CD14-positive monocyte (primary cell): Measurements from ENCODE around the gene FIZ1. TPM values are rescaled to one million over a fixed set of nuclear protein-coding genes. Genes with fewer than 3 reads are reported as not detected.

ENCODE experiments used
- DNase-seq, 3 donors: peaks; one replicate each; pipeline ENCODE4 v3.0.0-alpha.2; 2011 to 2022
- H2AFZ ChIP-seq: 2 replicates; pipeline ENCODE4 v1.6.0; 2012; ENCODE audit warnings: mild to moderate bottlenecking, low read depth, low read length, inconsistent platforms; ENCODE audit not compliant: insufficient read depth, poor library complexity, severe bottlenecking
- H3K27ac ChIP-seq, 2 donors: 1 replicate in 1 of 2; 2 replicates in 1 of 2; pipeline ENCODE4 v1.5.1; 2012 to 2013; ENCODE audit warnings: low read length in 2 of 2, control low read depth in 1 of 2, inconsistent platforms in 1 of 2, low read depth in 1 of 2, mild to moderate bottlenecking in 1 of 2
- H3K27me3 ChIP-seq, 2 donors: one replicate each; pipeline versions ENCODE4 v1.6.0 to v1.6.1; 2011 to 2013; ENCODE audit warnings: low read length in 2 of 2; ENCODE audit not compliant: control insufficient read depth in 2 of 2, insufficient read depth in 2 of 2
- H3K36me3 ChIP-seq, 2 donors: replicated peaks in 1 of 2; 1 replicate in 1 of 2; 2 replicates in 1 of 2; pipeline versions ENCODE4 v1.5.1 to v1.6.1; 2012 to 2013; ENCODE audit warnings: low read length in 2 of 2, control low read depth in 1 of 2, inconsistent platforms in 1 of 2, mild to moderate bottlenecking in 1 of 2; ENCODE audit not compliant: insufficient read depth in 2 of 2, control insufficient read depth in 1 of 2
- H3K4me1 ChIP-seq, 2 donors: 1 replicate in 1 of 2; 2 replicates in 1 of 2; pipeline versions ENCODE4 v1.5.1 to v1.6.1; 2012 to 2013; ENCODE audit warnings: low read length in 2 of 2, control low read depth in 1 of 2, inconsistent platforms in 1 of 2, mild to moderate bottlenecking in 1 of 2, moderate library complexity in 1 of 2; ENCODE audit not compliant: insufficient read depth in 2 of 2, control insufficient read depth in 1 of 2
- H3K4me2 ChIP-seq: replicated peaks from 2 replicates; pipeline ENCODE3; 2012; ENCODE audit warnings: low read length, moderate library complexity, mild to moderate bottlenecking; ENCODE audit not compliant: poor library complexity, severe bottlenecking; ENCODE audit errors: extremely low read depth
- H3K4me3 ChIP-seq, 3 experiments: fragments of 200-600 bp in 1 of 3; sonication (generic) in 1 of 3; replicated peaks in 1 of 3; 1 replicate in 2 of 3; 2 replicates in 1 of 3; pipeline ENCODE4 v1.5.1; 2011 to 2013; ENCODE audit warnings: low read length in 3 of 3, mild to moderate bottlenecking in 3 of 3, control low read depth in 2 of 3, low read depth in 2 of 3, inconsistent platforms in 1 of 3, moderate library complexity in 1 of 3
- H3K79me2 ChIP-seq: 2 replicates; pipeline ENCODE4 v1.6.0; 2012; ENCODE audit warnings: mild to moderate bottlenecking, control low read depth, inconsistent platforms, low read length, moderate library complexity; ENCODE audit not compliant: insufficient read depth
- H3K9ac ChIP-seq: 2 replicates; pipeline ENCODE4 v1.6.0; 2017; ENCODE audit warnings: low read length, mild to moderate bottlenecking; ENCODE audit not compliant: insufficient read depth, poor library complexity, severe bottlenecking
- H3K9me3 ChIP-seq, 2 donors: replicated peaks in 1 of 2; 1 replicate in 1 of 2; 2 replicates in 1 of 2; pipeline versions ENCODE4 v1.5.1 to v1.6.1; 2012 to 2013; ENCODE audit warnings: low read length in 2 of 2, control low read depth in 1 of 2; ENCODE audit not compliant: control insufficient read depth in 1 of 2, insufficient read depth in 1 of 2
- H4K20me1 ChIP-seq: 2 replicates; pipeline ENCODE4 v1.6.0; 2012; ENCODE audit warnings: mild to moderate bottlenecking, low read length, control low read depth, moderate library complexity; ENCODE audit not compliant: insufficient read depth
- H3K27ac Mint-ChIP-seq, 7 donors: one replicate each; pipeline ENCODE4 v1.8.0; 2020; ENCODE audit warnings: mild to moderate bottlenecking in 7 of 7, mixed read lengths in 7 of 7, moderate library complexity in 6 of 7, inconsistent platforms in 2 of 7
- H3K27me3 Mint-ChIP-seq, 3 donors: one replicate each; pipeline ENCODE4 v1.8.0; 2021 to 2022; ENCODE audit warnings: low read depth in 3 of 3, mild to moderate bottlenecking in 3 of 3, mixed read lengths in 3 of 3, moderate library complexity in 3 of 3, inconsistent platforms in 1 of 3
- H3K36me3 Mint-ChIP-seq, 2 donors: one replicate each; pipeline ENCODE4 v1.8.0; 2020; ENCODE audit warnings: mixed read lengths in 2 of 2, inconsistent platforms in 1 of 2, mild to moderate bottlenecking in 1 of 2
- H3K4me1 Mint-ChIP-seq: one replicate; pipeline ENCODE4 v1.8.0; 2020; ENCODE audit warnings: mild to moderate bottlenecking, mixed read lengths
- H3K4me3 Mint-ChIP-seq, 2 donors: one replicate each; pipeline ENCODE4 v1.8.0; 2020; ENCODE audit warnings: mild to moderate bottlenecking in 2 of 2, mixed read lengths in 2 of 2, moderate library complexity in 1 of 2
- H3K9me3 Mint-ChIP-seq, 7 donors: one replicate each; pipeline ENCODE4 v1.8.0; 2020 to 2022; ENCODE audit warnings: mixed read lengths in 7 of 7, mild to moderate bottlenecking in 6 of 7, moderate library complexity in 6 of 7, inconsistent platforms in 2 of 7
- WGBS: methylation state at CpG from one replicate; pipeline ENCODE4 v1.1.5; 2013; ENCODE audit warnings: missing lambda C conversion rate; ENCODE audit not compliant: insufficient coverage; 5-methylcytosine and 5-hydroxymethylcytosine counted together
- intact Hi-C, 2 donors: fragments of 100-400 bp; cut with micrococcal nuclease; formaldehyde crosslinking; loops; one replicate each; pipeline versions ENCODE4 v1.15.0 to v1.15.1; 2023
- polyA plus RNA-seq, 3 donors: library from polyadenylated mRNA; depleted of rRNA in 1 of 3; unstranded in 2 of 3; stranded (reverse) in 1 of 3; fragments of 300-500 nt in 2 of 3; fragments of >200 nt in 1 of 3; fragmentation: Illumina TruSeq in 2 of 3; gene quantifications; 1 replicate in 2 of 3; 2 replicates in 1 of 3; pipeline ENCODE4 v1.2.3, GENCODE V29; 2012 to 2021
- TF ChIP-seq, protein P1 (sequence below): fragments of 200-600 bp; IDR thresholded peaks from one replicate; pipeline ENCODE4 v1.8.0; 2022; ENCODE audit warnings: antibody characterized with exemption, mild to moderate bottlenecking

Gene FIZ1
- polyA plus RNA-seq, 3 donors, result 1.2 to 2.6 (median 1.6) TPM

DNA sequence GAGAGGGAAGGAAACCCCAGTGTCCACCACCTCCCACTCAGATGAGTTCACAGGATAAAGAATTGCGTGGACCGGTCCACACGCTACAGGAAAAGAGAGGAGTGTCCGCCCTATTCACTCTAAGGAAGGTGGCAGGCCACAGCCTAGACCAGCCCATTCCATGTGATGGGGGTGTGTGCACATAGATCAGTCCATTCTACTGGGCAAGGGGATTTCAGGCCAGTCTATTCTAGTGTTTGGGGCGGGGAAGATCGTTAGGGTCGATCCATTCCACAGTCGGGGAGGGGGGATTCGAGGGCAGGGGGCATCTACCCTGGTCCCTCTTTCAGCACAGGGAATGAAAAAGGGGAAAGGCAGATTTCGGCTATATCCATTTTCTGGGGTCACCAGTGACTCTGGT is 7.8 kb downstream of the FIZ1 start:
- Mint-ChIP-seq H3K27ac (no peak overlapping the region), H3K27me3 (peaks cover 5 to 12% (median 10%) of the 10 kb centered on the region in 3 donors), H3K4me3 (no peak overlapping the region), H3K4me1 (peaks cover 9% of the 10 kb centered on the region), H3K36me3 (peaks cover 24 to 34% of the 10 kb centered on the region in 2 donors), H3K9me3 (peaks cover 4 to 15% (median 11%) of the 10 kb centered on the region in 7 donors)
- H3K9ac ChIP-seq, result no peak overlapping the region
- intact Hi-C loops, result no loop called here
- H3K79me2 ChIP-seq, result no peaks in the 10 kb centered on the region
- H3K27ac ChIP-seq, result no peak overlapping the region
- peaks cover 0 to 10% of the 10 kb centered on the region in 2 donors for H3K9me3 ChIP-seq
- H3K36me3 ChIP-seq, result peaks cover 21 to 29% of the 10 kb centered on the region in 2 donors
- peaks cover 10% of the 10 kb centered on the region in 2 donors for H3K4me1 ChIP-seq
- TF ChIP-seq, protein P1, sequence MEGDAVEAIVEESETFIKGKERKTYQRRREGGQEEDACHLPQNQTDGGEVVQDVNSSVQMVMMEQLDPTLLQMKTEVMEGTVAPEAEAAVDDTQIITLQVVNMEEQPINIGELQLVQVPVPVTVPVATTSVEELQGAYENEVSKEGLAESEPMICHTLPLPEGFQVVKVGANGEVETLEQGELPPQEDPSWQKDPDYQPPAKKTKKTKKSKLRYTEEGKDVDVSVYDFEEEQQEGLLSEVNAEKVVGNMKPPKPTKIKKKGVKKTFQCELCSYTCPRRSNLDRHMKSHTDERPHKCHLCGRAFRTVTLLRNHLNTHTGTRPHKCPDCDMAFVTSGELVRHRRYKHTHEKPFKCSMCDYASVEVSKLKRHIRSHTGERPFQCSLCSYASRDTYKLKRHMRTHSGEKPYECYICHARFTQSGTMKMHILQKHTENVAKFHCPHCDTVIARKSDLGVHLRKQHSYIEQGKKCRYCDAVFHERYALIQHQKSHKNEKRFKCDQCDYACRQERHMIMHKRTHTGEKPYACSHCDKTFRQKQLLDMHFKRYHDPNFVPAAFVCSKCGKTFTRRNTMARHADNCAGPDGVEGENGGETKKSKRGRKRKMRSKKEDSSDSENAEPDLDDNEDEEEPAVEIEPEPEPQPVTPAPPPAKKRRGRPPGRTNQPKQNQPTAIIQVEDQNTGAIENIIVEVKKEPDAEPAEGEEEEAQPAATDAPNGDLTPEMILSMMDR, result no peak
- H2AFZ ChIP-seq, result no peak overlapping the region
- H3K27me3 ChIP-seq, result peaks cover 0 to 6% of the 10 kb centered on the region in 2 donors
- WGBS, result 94% methylated on average over 3 of the region's 10 CpGs
- no peak for DNase-seq
- H3K4me3 ChIP-seq, result no peak overlapping the region
- H4K20me1 ChIP-seq, result no peaks in the 10 kb centered on the region
- H3K4me2 ChIP-seq, result no peak overlapping the region

DNA sequence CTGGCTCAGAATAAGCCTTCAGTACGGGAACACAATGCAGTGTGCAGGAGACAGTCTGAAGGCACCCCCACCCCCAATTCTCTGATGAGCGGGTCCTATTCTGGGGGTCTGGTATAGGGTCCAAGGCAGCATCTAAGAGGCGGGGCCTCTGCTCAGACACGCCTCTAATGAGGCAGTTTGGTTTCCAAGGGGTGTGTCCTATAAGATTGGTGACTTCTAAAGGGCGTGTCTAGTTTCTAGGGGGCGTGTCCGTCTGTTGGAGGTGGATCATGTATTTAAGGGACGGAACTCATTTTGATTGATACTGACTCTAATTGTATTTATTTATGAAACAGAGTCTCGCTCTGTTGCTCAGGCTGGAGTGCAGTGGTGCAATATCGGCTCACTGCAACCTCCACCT is 8.7 kb downstream of the FIZ1 start:
- intact Hi-C loops, result no loop called here
- Histone ChIP-seq H3K4me2 (no peak overlapping the region), H3K4me1 (peaks cover 10 to 20% of the 10 kb centered on the region in 2 donors), H3K27me3 (peaks cover 7 to 16% of the 10 kb centered on the region in 2 donors), H3K4me3 (no peak overlapping the region), H3K36me3 (peaks cover 14 to 20% of the 10 kb centered on the region in 2 donors), H3K27ac (no peak overlapping the region), H4K20me1 (no peaks in the 10 kb centered on the region), H2AFZ (no peak overlapping the region), H3K79me2 (no peaks in the 10 kb centered on the region), H3K9me3 (peaks cover 0 to 4% of the 10 kb centered on the region in 2 donors), H3K9ac (no peak overlapping the region)
- H3K36me3 Mint-ChIP-seq, result peaks cover 15 to 24% of the 10 kb centered on the region in 2 donors
- WGBS, result 90% methylated on average over 2 of the region's 10 CpGs
- peaks cover 3 to 14% (median 5%) of the 10 kb centered on the region in 7 donors for H3K9me3 Mint-ChIP-seq
- H3K27ac Mint-ChIP-seq, result no peak overlapping the region
- TF ChIP-seq, protein P1, result no peak
- DNase-seq, result no peak
- peaks cover 13 to 21% (median 19%) of the 10 kb centered on the region in 3 donors for H3K27me3 Mint-ChIP-seq
- peaks cover 16% of the 10 kb centered on the region for H3K4me1 Mint-ChIP-seq
- H3K4me3 Mint-ChIP-seq, result no peak overlapping the region
